HG03159 (cell line): ENCODE results near the gene SLX1A.
"Not testable (repeated sequence)": the region's sequence is repeated elsewhere in the genome, so short reads cannot be mapped to it uniquely, and the experiment has no call there.

ENCODE experiments used
- ATAC-seq: cut with Tn5 transposase; IDR thresholded peaks from one replicate; pipeline ENCODE4 v1.9.1; 2021; ENCODE audit warnings: mild to moderate bottlenecking, moderate library complexity; ENCODE audit not compliant: unreplicated experiment

Gene SLX1A

GRCh38 chr16:30184096-30184890, 9.4 kb upstream of the SLX1A start:
- peak; percentile 41 for ATAC-seq

- no peak for ATAC-seq
These were observed 8.6 kb upstream of the SLX1A start for GRCh38 chr16:30184891-30185682.

GRCh38 chr16:30185683-30186421, 7.8 kb upstream of the SLX1A start:
- ATAC-seq: peak; percentile 44

GRCh38 chr16:30186444-30186781, 7.3 kb upstream of the SLX1A start:
- no peak for ATAC-seq

GRCh38 chr16:30186782-30187555, 6.7 kb upstream of the SLX1A start:
- no peak for ATAC-seq

GRCh38 chr16:30187556-30187865, 6.2 kb upstream of the SLX1A start:
- ATAC-seq: no peak

GRCh38 chr16:30187971-30188561, 5.6 kb upstream of the SLX1A start:
- ATAC-seq: no peak

- not testable (repeated sequence) for ATAC-seq
These were observed 2.5 kb upstream of the SLX1A start for GRCh38 chr16:30191158-30191557.

GRCh38 chr16:30193098-30193497, 577 bp upstream of the SLX1A start:
- peak; percentile 14 for ATAC-seq

- peak; percentile 53 for ATAC-seq
These were observed 674 bp downstream of the SLX1A start for GRCh38 chr16:30194172-30194925.

- not testable (repeated sequence) for ATAC-seq
These were observed 3.3 kb downstream of the SLX1A start for GRCh38 chr16:30197001-30197400.

GRCh38 chr16:30199049-30199448, 5.4 kb downstream of the SLX1A start, which contains the start of gene SULT1A3:
Gene SULT1A3, plus strand, starts transcription at chr16:30199255. Its CDS starts 1,474 bp downstream, at chr16:30200729.
- ATAC-seq: not testable (repeated sequence)

- not testable (repeated sequence) for ATAC-seq
These were observed 6.1 kb downstream of the SLX1A start for GRCh38 chr16:30199608-30200343.

- not testable (repeated sequence) for ATAC-seq
These were observed 12.0 kb downstream of the SLX1A start for GRCh38 chr16:30205541-30206236.

- not testable (repeated sequence) for ATAC-seq
These were observed 12.6 kb downstream of the SLX1A start for GRCh38 chr16:30206252-30206651.

- ATAC-seq: not testable (repeated sequence)
These were observed 13.5 kb downstream of the SLX1A start for GRCh38 chr16:30207063-30207704.

GRCh38 chr16:30209032-30209431, 15.4 kb downstream of the SLX1A start:
- not testable (repeated sequence) for ATAC-seq

- ATAC-seq: not testable (repeated sequence)
These were observed 17.7 kb downstream of the SLX1A start for GRCh38 chr16:30211414-30211813.
